NCI-H1436 (cell line): ENCODE results near the gene NRSN1.
A peak's percentile ranks its signal among the peaks of the same experiment; 100 is the strongest.
"Not testable (repeated sequence)": the region's sequence is repeated elsewhere in the genome, so short reads cannot be mapped to it uniquely, and the experiment has no call there.

ENCODE experiments used
- DNase-seq: peaks from one replicate; lab custom pipeline; 2025; lab: John Stamatoyannopoulos, UW

NRSN1 gene

DNA sequence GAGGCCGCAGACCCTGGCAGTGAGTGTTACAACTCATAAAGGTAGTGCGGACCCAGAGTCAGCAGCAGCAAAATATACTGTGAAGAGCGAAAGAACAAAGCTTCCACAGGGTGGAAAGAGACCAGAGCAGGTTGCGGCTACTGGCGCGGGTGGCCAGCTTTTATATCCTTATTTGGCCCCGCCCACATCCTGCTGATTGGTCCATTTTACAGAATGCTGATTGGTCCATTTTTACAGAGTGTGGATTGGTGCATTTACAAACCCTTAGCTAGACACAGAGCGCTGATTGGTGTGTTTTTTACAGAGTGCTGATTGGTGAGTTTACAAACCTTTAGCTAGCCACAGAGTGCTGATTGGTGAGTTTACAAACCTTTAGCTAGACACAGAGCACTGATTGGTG, 16.7 kb downstream of the NRSN1 start:
- not testable (repeated sequence) for DNase-seq

- no peak for DNase-seq
These were observed 19.7 kb downstream of the NRSN1 start for GRCh38 chr6:24145690-24146131.

- DNase-seq: no peak
These were observed 20.9 kb downstream of the NRSN1 start for GRCh38 chr6:24146871-24147270.

DNA sequence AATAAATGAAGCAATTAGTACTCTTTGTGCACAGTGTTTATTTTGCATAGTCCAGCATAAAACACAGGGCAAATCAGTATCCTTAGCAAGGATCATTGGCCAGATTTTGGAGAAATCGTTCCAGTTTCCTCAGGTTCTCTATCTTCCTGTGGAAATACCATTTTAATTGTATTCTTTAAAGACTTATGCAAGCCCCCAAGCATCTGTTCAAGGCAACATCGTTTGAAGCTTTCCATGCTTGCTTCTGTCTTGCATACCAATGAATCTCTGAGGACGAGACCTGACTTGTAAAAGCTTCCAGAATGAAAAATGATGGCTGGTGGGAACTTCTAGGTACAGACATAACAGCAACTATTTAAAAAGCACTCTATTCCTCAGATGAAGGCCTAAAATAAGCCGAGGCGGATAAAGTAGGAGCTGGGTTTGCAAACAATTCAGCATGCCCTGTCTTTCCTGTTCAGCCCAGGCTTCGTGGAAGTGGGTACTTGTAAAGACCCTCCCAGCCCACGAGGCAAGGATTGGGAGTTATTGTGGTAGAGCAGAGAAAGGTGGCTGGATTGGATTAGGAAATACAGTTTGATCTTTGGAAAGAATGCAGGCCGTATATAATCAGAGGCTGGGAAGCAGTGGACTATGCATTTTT, 21.6 kb downstream of the NRSN1 start:
- DNase-seq: no peak

GRCh38 chr6:24148154-24148570, 22.1 kb downstream of the NRSN1 start:
- DNase-seq: no peak

DNA sequence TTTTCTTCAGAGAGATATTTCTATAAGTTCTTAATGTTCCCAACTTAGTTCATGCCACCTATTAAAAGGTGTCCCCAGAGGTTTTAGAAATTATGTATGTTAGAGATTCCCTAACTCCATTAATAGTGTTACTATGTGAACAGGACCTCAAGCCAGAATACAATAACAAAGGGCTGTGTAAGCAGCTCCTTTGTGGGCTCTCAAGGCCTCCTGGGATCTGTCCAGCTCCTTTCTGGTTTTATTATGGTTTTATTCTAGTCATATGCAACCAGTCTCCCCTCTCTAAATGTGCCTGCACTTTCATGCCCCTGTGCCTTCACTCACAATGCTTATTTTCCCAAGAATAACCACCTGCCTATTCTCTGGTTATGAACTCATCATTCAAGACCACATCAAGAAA, 22.7 kb downstream of the NRSN1 start:
- DNase-seq: no peak

- no peak for DNase-seq
These were observed 23.3 kb downstream of the NRSN1 start for GRCh38 chr6:24149296-24149695.

DNA sequence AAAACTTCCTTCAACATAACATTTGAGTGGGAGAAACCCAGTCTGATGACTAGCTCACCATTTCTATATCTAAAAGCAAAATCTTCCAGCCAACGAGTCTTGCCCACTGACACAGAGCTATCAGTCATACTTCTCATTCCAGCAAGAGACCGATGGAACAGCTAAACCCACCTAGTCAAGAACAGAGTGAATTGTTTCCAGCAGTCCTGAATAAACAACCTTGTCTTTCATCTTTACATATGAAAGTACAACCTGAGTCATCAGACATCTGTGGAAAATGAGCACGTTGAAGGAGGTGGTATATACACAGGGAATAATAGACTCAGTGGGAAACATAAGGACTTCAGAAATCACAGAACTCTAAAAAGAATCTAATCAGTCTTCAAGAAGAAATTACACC, 23.8 kb downstream of the NRSN1 start:
- DNase-seq: no peak

DNA sequence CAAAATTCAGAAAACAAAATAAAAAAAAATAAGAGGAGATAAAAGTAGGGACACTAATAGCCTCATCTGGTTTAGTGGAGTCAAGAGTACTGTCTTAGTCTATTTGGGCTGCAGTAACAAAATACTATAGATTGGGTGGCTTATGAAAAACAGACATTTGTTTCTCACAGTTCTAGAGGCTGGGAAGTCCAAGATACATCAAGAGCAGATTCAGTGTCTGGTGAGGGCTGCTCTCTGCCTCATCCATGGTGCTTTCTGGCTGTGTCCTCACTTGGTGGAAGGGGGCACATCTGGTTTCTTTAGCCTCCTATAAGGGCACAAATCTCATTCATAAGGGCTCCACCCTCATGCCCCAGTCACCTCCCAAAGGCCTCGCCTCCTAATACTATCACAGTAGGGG, 26.0 kb downstream of the NRSN1 start:
- DNase-seq: no peak

DNA sequence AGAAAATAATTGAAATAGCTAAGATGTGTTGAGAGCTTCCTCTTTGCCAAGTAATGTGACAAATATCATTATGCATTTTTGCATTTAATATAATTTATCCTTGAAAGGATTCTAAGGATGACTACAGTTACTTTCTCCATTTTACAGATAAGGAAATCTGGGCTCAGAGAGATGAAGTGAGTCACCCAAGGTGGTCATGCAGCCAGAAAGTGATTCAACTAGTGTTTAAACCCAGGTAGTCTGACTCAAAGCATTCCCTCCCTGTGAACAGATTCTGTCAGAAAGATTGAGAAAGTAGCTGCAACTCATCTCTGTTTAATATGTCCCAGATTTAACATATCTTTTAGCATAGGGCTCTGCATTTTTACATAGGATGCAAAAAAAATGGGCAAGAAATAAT, 28.1 kb downstream of the NRSN1 start:
- no peak for DNase-seq

GRCh38 chr6:24157886-24158285, 31.9 kb downstream of the NRSN1 start:
- DNase-seq: no peak

GRCh38 chr6:24183584-24183983, 57.6 kb downstream of the NRSN1 start:
- DNase-seq: no peak

- no peak for DNase-seq
These were observed 60.3 kb downstream of the NRSN1 start for GRCh38 chr6:24186349-24186748.

GRCh38 chr6:24187965-24188577, 62.1 kb downstream of the NRSN1 start:
- DNase-seq: no peak

DNA sequence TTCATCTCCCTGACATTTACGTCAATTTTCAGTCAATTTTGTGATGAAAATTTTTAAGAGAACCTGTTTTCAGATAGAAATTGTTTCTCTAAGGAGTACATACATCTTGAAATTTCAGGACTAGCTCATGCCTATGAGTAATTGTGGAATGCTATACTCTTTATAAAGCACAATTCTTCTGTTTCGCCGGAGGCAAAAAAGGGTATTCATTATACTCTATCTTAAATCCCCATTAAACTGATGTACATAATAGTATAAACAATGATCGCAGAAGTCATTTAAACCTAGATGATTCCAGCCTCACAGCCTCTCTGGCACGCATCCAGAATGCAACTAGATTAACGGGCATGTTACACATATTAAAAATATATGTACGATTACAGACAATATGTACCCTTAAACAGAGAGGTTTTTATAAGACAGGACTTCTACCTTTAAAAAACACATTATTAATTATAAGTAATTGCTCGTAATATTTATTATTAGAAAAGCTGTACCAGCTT, 62.6 kb downstream of the NRSN1 start:
- DNase-seq: peak; percentile 38

GRCh38 chr6:24191346-24191745, 65.3 kb downstream of the NRSN1 start:
- DNase-seq: no peak

GRCh38 chr6:24193364-24193763, 67.3 kb downstream of the NRSN1 start:
- no peak for DNase-seq

DNA sequence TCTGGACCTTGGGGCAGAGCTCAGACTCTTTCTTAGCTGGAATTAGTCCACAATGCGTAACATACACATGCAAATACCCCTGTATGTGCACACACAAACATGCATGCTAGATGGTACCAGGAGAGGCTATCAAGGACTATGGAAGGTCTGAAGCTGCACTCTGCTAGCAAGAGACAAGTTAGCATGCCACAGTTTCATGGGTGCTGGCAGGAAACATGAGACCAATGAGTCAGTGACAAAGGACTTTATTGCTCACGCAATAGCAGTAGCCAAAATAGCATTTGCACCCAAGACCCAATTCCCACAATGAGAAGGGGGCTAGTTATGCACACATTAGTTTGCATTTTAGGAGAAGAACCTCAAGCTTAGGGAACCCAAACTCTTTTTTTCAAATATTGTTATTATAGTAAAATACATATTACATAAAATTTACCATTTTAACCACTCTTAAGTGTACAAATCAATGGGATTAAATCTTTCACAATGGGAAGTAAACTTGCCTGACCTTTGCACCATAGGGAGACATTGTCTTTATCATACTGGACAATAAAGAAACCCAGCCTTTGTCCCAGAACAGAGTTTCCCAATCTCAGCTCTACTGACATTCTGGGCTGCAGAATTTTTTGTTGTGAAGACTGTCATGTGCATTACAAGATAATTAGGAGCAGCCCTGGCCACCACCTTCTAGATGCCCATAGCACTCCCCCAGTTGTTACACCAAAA, 69.1 kb downstream of the NRSN1 start:
- DNase-seq: no peak

- DNase-seq: no peak
These were observed 70.0 kb downstream of the NRSN1 start for GRCh38 chr6:24195836-24196597.
